CD4-positive, alpha-beta T cell treated with Interleukin-2 at 100 ng/mL for 4 hours (primary cell): ENCODE data around the gene SH3GL1.
"Not testable (repeated sequence)": the region's sequence is repeated elsewhere in the genome, so short reads cannot be mapped to it uniquely, and the experiment has no call there.

Source experiments
- DNase-seq: peaks from one replicate; pipeline ENCODE4 v3.0.0-alpha.2; 2020; ENCODE audit warnings: low spot score

The SH3GL1 gene

DNA sequence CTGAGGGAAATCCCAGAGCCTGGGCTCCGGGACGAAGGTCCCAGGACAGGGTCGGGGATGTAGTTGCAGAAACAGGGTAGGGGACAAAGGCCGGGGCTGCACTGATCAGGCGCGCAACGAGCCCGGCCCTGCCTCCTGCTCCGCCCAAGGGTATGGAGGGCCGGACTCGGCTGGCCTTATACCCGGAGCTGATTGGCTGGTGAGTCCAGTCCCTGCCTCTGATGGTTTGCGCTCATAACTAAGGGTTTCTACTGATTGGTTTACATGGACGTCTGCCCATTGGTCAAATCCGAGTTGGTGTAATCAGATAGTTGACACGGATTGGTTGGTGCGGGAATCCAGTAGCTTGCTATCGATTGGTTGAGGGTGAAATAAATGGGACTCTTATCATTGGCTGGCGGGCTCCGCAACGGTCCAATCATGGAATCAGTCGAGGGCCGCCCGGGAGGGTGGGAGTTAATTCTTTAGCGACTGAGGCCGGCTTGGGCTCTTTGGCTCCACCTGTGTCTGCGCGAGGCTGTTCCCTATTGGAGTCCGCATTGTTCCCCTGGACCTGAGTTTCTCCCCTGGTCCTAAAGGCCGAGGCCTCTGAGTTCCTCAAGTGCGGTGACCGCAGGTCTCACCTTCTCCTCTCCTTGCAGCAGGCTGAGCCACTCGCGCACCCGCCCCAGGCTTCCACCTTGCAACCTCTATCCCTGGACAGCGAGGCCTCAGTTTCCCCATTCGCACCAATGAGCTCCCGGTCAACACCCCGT lies 57.6 kb downstream of the SH3GL1 start:
- peak; percentile 98 for DNase-seq

DNA sequence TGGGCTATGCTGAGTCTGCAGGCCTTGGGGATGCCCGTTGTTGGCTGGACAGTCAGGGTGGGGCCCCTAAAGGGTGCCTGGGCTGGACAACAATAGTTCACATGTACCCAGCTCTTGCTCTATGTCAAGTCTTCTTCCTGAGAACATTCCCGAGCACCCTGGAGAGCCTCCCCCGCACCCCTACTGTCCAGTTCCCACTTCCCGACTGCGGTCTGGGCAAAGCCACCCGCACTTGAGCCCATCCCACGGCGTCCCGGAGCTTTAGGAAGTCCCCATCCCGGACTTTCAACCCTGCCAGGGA lies 58.1 kb downstream of the SH3GL1 start:
- DNase-seq, result no peak

DNA sequence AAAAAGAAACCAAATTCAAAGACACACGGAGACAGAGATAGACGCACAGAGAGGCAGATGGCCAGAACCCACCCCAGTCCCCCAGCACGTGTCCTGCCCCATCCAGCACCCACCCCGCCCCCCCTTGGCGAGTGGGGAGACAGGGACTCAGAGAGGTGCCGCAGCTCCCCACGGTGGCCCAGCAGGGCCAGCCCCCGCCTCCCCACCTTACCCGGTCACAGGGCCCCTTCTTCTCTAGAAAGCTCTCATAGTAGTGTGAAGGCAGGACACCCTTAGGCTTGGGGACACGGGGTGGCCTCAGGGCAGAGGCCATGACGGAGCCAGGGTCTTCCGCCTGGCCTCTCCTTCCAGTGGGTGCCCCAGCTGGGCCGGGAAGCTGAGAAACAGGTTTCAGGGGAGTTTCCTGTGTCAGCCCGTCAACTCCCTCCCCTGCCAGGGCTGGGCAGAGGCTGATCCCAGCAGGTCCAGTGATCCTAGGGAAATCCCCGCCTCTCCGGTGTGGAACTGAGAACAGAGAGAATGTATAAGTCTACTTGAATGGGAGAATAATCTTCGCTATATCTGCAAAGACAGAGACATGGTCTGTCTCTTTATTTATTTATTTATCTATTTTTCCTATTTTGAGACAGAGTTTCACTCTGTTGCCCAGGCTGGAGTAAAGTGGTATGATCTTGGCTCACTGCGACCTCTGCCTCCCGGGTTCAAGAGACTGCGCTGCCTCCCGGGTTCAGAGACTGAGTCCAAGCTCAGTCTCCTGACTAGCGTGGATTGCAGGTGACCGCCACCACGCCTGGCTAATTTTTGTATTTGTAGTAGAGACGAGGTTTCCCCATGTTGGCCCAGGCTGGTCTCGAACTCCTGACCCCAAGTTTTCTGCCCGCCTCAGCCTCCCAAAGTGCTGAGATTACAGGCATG lies 61.6 kb downstream of the SH3GL1 start, which contains the start of gene STAP2:
STAP2 (minus strand) TSS at position 387 of the 915 bp plus-strand sequence; CDS start at position 313, 74 bp downstream.
- DNase-seq, result no peak

DNA sequence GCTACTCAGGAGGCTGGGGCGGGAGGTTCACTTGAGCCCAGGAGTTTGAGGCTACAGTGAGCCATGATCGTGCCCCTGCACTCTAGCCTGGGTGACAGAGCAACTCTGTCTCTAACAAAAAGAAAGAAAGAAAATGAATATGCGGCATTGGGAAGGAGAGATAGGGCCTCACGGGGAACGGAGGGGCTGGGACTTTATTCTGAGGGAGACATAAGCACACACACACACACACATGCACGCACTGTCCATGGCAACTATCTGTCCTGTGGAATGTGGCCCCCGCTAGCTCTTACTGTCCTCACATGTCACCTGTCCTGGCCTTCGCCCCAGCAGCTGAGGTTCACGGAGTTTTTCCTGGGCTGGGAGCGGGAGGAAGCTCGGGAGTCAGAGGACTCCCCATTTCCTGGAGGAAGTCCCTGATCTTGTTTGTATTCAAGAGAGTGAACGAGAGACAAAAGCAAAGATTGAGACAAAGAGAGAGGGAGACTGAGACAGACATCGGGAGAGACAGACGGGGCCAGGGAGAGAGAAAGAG lies 62.4 kb downstream of the SH3GL1 start:
- DNase-seq, result no peak

DNA sequence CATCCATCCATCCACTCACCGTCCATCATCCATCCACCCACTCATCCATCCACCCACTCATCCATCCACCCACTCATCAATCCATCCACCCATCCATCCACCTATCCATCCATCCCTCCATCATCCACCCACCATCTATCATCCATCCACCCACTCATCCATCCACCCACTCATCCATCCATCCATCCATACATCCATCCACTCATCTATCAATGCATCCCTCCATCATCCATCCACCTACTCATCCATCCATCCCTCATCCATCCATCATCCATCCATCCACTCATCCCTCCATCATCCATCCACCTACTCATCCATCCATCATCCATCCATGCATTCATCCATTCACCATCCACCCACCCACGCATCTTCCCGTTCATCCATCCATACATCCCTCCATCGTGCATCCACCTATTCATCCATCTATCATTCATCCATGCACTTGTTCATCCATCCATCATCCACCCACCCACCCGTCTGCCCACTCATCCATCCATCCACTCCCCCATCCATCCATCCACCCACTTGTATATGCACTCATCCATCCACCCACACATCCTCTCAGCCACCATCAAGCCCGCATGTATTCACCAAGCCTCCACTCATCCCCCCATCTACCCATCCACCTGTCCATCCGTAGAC lies 65.3 kb downstream of the SH3GL1 start:
- DNase-seq, result no peak

DNA sequence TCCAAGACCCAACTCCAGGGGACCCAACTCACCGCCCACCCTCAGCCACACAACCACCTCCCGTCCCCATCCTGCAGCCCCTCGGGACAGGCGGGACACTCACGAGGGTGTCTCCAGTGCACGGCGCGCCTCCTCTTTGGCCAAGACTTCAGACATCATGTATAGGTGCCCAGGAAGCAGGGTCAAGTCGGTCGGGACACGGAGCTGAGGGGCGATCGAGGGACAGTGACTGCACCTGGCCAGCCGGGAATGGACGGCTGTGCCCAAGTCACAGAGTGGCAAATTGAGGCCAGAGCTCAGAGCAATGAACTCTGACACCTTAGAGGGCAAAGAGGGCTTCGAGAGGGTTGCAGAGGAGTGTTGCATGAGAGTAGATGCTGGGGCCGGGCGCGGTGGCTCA lies 70.5 kb downstream of the SH3GL1 start:
- DNase-seq, result no peak

DNA sequence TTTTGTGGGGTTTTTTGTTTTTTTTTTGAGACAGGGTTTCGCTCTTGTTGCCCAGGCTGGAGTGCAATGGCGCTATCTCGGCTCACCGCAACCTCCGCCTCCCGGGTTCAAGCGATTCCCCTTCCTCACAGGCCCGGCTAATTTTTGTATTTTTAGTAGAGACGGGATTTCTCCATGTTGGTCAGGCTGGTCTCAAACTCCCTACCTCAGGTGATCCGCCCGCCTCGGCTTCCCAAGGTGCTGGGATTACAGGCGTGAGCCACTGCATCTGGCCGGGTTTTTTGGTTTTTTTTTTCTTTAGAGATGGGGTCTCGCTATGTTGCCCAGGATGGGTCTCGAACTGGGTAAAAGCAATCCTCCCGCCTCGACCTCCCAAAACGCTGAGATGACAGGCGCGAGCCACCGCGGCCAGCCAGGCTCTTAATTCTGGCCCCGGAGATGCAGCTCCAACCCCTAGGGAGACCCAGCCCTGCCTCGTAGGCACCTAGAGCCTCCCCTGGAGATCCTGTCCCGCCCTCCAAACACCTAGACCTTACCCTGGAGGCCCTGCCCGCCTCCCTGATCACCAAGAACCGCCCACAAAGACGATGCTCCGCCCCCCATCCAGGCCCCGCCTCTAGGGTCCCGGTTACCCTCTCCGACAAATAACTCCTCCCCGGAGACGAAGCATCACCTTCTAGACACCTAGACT lies 71.2 kb downstream of the SH3GL1 start:
- not testable (repeated sequence) for DNase-seq

DNA sequence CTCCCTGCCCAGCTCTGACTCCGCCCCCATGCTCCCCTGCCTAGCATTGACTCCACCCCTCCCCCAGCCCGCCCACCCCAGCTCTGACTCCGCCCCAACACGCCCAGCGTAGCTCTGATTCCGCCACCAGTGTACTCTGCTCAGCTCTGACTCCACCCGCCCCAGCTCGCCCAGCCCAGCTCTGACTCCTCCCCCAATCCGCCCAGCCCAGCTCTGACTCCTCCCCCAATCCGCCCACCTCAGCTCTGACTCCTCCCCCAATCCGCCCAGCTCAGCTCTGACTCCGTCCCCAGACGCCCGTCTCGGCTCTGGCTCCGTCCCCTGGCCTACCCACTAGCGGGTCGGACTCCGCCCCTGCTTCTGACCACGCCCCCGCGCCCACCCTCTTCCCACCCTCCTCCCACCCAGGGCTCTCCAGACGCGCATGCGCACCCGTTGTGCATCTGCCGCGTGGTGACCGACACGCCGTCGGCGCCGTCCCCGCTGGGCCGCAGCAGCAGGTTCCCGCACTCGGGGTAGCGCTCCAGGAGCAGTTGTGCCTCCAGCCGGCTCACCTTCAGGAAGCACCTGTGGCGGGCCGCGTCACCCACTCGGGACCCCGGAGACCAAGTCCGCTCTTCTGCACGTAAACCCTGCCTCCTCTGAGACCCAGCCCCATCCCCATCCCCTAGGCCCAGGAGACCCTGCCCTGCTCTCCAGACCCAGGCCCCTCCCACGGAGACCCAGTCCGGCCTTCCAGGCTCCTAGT lies 71.9 kb downstream of the SH3GL1 start:
- peak; percentile 96 for DNase-seq

DNA sequence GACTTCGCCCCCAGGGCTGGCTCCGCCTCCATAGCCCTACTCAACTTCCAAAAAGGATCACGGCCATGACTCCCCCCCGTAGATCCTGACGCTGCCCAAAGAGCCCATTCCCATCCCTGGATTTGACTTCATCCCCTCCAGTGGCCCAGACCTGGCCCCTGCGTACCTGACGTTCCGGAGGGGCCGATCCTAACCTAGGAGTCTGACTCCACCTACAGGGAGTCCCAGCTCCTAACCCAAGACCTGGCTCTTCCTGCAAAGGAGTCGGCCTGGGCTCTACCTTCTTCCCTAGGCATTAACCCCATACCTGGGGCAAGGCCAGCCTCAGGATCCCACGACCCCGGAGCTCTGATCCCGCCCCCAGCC lies 72.5 kb downstream of the SH3GL1 start:
- no peak for DNase-seq

DNA sequence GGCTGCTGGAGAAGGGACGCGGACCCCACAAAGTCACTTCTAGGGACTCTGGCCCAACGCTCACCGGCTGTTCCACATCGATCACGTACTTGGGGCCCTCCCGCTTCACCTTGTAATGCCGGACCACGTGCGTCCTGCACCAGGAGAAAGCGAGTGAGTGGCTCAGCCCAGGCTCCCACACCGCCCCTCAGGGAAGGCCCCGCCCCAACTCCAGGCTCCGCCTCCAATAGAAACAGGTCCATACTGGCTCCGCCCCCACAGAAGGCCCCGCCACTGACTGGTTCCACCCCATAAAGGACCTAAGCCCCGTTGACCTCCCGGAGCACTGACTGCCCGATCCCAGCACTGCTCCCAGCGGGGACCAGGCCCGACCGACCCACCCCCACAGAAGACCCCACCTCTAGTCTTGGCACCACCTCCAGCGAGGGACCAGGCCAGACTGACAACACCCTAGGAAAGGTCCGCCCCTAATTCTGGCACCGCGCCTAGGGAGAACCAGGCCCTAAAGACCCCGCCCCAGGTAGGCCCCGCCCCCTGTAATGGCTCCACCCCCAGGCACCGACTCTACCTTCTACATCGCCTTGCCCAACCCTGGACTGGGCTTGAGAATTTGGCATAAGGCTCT lies 73.0 kb downstream of the SH3GL1 start:
- DNase-seq, result peak; percentile 66

DNA sequence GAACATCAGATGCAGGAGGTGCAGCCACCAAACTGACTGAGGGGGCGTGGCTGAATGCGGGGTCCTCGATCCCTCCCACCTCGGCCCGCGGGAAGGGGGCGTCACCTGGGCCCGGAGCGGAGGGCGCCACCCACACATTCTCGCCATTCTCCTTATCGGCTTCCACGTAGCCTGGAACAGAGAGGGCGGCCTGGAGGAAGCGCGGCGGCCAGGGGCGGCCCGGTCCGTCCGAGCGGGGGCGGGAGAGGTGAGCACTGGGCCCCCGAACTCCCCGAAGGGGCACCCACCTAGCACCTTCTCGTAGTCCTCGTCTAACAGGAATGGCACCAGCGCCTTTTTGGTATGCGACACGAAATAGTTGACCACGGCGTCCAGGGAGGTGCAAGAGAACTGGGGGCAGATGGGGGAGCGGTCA lies 73.5 kb downstream of the SH3GL1 start:
- DNase-seq, result peak; percentile 10

DNA sequence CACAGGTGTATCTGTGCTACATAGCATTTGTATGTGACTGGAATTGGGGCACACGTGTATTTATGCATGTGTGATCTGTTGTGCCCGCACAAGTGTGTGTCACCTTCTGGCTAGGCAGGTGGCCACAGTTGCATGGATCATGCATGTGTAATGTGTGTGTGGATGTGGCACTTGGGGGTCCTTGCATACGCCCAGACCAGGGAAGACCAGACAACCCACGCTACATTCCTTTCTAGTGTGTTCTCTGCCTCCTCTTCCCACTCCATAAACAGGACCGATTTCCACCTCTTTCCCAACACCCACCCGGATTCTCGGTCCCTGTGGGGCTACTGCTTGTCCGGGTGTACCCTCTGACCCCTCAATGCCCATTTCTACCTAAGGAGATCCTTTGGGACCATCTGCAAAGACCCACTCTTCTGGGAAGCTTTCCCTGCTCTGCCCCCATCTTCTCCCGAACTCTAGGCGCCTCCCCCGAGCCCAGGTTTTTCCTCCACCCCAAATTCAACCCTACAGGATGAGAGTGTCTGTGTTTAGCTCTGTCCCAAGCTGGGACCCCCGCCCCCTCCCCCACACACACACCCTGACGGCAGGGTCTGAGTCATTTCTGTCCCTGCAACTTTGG lies 74.0 kb downstream of the SH3GL1 start:
- DNase-seq, result no peak

DNA sequence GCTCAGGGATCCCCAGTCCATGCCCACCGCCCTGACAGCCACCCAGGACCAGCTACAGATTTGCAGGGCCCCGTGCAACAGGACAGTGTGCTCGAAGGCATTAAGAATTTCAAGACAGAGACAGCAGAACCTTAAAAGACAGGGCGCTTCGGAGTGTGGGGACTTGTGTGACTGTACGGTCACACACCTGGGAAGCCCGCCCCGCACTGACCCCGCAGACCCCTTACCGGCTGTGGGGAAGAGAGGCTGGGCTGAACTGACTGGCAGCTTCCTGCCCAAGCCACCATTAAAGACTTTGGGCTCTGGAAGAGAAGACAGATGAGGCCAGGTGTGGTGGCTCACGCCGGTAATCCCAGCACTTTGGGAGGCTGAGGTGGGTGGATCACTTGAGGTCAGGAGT lies 76.1 kb downstream of the SH3GL1 start:
- DNase-seq, result no peak

DNA sequence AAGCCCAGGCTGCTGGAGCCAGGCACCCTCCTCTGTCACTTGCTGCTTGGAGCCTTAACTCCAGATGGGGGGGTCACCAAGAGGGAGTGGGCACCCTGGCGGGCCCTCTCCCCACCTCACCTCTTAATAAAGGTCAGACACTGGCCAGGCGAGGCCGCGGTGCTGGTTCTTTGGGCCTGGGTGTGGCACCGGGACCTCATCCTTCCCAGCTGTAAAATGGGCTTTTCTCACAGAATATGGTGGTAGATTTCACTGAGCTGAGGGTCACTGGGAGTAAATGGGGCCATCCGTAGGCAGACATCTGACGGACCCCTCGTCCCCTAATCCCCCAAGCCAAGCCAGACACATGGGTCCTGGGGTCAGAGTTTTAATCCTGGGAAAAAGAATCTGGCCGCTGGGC lies 76.7 kb downstream of the SH3GL1 start:
- DNase-seq, result no peak

DNA sequence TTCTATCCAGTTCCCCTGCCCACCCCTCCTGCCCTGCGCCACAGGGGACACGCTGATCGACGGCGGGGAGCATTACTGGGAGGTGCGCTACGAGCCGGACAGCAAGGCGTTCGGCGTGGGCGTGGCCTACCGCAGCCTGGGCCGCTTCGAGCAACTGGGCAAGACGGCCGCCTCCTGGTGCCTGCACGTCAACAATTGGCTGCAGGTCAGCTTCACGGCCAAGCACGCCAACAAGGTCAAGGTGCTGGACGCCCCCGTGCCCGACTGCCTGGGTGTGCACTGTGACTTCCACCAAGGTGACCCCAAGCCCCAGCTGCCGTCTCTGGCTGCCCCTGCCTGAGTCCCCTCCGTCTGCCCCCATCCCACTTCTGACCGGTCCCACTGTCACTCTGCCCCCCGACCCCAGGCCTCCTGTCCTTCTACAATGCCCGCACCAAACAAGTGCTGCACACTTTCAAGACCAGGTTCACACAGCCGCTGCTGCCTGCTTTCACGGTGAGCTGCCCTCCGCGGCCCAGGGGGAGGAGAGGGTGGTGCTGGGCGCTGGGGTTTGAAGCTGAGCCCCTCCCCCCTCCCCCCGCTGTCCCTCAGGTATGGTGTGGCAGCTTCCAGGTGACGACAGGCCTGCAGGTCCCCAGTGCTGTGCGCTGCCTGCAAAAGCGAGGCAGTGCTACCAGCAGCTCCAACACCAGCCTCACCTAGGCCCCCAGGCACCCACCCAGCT lies 77.2 kb downstream of the SH3GL1 start:
- DNase-seq, result no peak

DNA sequence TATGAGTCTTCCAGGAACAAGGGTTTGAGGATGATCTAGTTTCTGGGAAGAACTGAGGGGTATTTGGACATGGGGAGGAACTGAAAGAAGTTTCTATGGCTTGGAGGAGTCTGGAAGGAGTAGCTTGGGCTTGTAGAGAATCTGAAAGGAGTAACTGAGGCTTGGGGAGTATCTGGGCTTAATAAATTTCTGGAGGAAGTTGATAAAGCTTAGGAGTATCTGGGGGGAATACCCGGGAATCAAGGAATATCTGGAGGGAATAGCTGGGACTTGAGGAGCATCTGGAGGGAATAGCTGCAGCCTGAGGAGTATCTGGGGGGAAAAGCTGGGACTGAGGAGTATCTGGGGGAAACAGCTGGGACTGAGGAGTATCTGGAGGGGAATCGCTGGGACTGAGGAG lies 79.9 kb downstream of the SH3GL1 start:
- no peak for DNase-seq

DNA sequence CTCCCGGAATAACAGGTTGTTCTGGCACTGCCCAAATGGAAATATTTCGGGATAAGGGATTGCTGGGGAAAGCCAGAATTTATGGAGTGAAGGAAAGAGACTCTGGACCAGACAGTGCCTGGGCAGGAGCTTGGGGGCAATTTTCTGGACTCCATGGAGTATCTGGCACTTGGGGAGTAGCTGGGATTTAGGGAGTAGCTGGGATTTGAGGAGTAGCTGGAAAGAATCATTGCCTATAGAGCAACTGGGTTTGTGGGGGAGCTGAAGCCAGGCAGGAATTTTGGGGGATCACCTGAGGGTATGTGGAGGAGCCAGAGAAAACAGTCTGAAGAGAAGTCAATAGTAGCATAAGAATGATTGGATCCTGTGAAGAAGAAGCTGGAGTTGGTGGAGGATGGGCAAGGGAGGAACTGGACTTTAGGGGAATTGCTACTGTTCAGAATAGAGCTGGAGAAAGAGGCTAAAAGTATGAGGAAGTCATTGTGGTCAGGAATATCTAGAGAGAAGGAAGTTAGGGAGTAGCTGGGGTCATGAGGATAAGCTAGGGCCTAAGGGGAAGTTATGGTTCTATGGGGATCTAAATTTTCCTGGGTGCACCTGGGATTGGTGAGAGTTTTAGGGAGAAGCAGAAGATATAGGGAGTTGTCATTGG lies 81.2 kb downstream of the SH3GL1 start:
- no peak for DNase-seq

DNA sequence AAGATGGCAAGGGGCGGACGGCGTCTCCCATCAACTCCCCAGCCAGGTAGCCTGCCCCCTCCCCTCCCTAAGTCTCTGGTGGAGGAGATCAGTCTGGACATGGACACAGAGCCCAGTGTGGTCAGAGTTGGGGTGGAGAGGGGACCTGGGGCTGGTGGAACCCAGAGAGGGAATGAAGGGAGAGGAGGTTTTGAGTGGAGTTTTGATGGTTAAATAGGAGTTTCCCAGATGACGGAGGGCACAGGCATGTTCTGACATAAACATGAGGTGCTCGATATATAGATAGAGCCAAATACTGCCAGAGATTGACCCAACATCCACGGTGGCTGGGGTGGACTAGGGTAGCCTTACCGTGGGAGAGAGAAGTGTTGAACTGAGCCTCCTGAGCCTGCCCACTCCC lies 81.9 kb downstream of the SH3GL1 start:
- DNase-seq, result no peak

DNA sequence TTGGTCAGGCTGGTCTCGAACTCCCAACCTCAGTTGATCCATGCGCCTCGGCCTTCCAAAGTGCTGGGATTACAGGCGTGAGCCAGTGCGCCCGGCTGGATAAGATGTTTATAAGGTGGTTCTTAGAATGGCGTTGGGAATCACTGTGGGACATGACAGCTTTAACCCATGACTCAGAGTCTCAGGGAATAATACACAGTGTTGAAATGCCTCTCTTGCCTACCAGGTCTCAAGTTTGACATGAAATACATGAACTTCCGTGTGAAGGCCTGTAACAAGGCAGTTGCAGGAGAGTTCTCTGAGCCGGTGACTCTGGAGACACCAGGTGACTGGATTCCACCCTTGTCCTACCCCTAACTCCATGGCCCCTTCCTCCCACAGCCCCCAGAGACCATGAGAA lies 83.4 kb downstream of the SH3GL1 start:
- no peak for DNase-seq
